ENCODE results near the gene HIF3A. TPM values are rescaled to one million over a fixed set of nuclear protein-coding genes. Genes with fewer than 3 reads are reported as not detected.

The HIF3A gene
- total RNA-seq, 1 experiment from 2014 or later: not detected

GRCh38 chr19:46306501-46306900 lies 9.7 kb downstream of the HIF3A start:
- Histone ChIP-seq H3K9me3 (ENCODE audit: low read length) (no peaks in the 10 kb centered on the region), H3K9ac (ENCODE audit: low read length) (no peak overlapping the region), H3K4me2 (ENCODE audit: low read length) (no peak overlapping the region), H3K4me1 (ENCODE audit: insufficient read depth, low read length) (no peaks in the 10 kb centered on the region), H2AFZ (ENCODE audit: low read length) (no peak overlapping the region), H3K36me3 (ENCODE audit: low read depth, low read length) (no peaks in the 10 kb centered on the region), H3K79me2 (ENCODE audit: low read length) (no peaks in the 10 kb centered on the region), H3K4me3 (ENCODE audit: low read length) (no peak overlapping the region), H4K20me1 (ENCODE audit: low read length) (no peaks in the 10 kb centered on the region), H3K27ac (ENCODE audit: low read length) (no peak overlapping the region), H3K27me3 (ENCODE audit: low read length) (no peaks in the 10 kb centered on the region), H3F3A (ENCODE audit: low read length, unreplicated experiment) (no peaks in the 10 kb centered on the region), H3K9me2 (replicated peaks; ENCODE audit: low read length) (no peaks in the 10 kb centered on the region)
- ChIA-PET CTCF (no interaction called here), POLR2A (ENCODE audit: unreplicated experiment) (no interaction called here)
- TF ChIP-seq EZH2phosphoT487 (IDR thresholded peaks at IDR 0.05; ENCODE audit: borderline replicate concordance, low read length): no peak
- no peak for TF ChIP-seq EZH2 (IDR thresholded peaks at IDR 0.05; ENCODE audit: low read length, unreplicated experiment)
- no peak for ATAC-seq
- DNase-seq: no peak
- intact Hi-C loops (cut with micrococcal nuclease): no loop called here
- no TSS peak for BruUV-seq (replicated peaks)

GRCh38 chr19:46308510-46308909 lies 11.7 kb downstream of the HIF3A start:
- no peaks in the 10 kb centered on the region for H3F3A ChIP-seq (ENCODE audit: low read length, unreplicated experiment)
- no peaks in the 10 kb centered on the region for H3K9me2 ChIP-seq (replicated peaks; ENCODE audit: low read length)
- no peaks in the 10 kb centered on the region for H3K79me2 ChIP-seq (ENCODE audit: low read length)
- intact Hi-C loops (cut with micrococcal nuclease): no loop called here
- ATAC-seq (no peak), DNase-seq (no peak)
- H4K20me1 ChIP-seq (ENCODE audit: low read length): no peaks in the 10 kb centered on the region
- POLR2A ChIA-PET (ENCODE audit: unreplicated experiment): no interaction called here
- no peaks in the 10 kb centered on the region for H3K4me1 ChIP-seq (ENCODE audit: insufficient read depth, low read length)
- no peaks in the 10 kb centered on the region for H3K36me3 ChIP-seq (ENCODE audit: low read depth, low read length)
- H3K27me3 ChIP-seq (ENCODE audit: low read length): no peaks in the 10 kb centered on the region
- no peaks in the 10 kb centered on the region for H3K9me3 ChIP-seq (ENCODE audit: low read length)
- no peak overlapping the region for H2AFZ ChIP-seq (ENCODE audit: low read length)
- no peak overlapping the region for H3K27ac ChIP-seq (ENCODE audit: low read length)
- no peak overlapping the region for H3K4me2 ChIP-seq (ENCODE audit: low read length)
- no TSS peak for BruUV-seq (replicated peaks)
- CTCF ChIA-PET: no interaction called here
- TF ChIP-seq EZH2phosphoT487 (IDR thresholded peaks at IDR 0.05; ENCODE audit: borderline replicate concordance, low read length) (no peak), CTCF (conservative IDR thresholded peaks at IDR 0.05; ENCODE audit: low read depth, low read length) (no peak), EZH2 (IDR thresholded peaks at IDR 0.05; ENCODE audit: low read length, unreplicated experiment) (no peak)
- H3K9ac ChIP-seq (ENCODE audit: low read length): no peak overlapping the region
- no peak overlapping the region for H3K4me3 ChIP-seq (ENCODE audit: low read length)

DNA sequence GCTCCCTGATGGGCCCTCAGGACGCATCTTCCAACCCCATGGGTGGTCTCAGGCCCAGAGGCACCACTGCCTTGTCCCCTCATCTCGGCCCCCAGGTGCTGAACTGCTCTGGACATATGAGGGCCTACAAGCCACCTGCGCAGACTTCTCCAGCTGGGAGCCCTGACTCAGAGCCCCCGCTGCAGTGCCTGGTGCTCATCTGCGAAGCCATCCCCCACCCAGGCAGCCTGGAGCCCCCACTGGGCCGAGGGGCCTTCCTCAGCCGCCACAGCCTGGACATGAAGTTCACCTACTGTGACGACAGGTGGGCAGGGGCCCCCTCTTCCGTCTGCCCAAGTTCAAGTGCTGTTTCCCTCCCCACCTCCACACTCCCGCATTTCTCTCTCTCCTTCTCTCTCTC lies 12.2 kb downstream of the HIF3A start:
- Histone ChIP-seq H3K4me3 (ENCODE audit: low read length) (no peak overlapping the region), H3K27me3 (ENCODE audit: low read length) (no peaks in the 10 kb centered on the region), H3K9me2 (replicated peaks; ENCODE audit: low read length) (no peaks in the 10 kb centered on the region), H3K9me3 (ENCODE audit: low read length) (no peaks in the 10 kb centered on the region), H3K79me2 (ENCODE audit: low read length) (no peaks in the 10 kb centered on the region), H3K4me2 (ENCODE audit: low read length) (no peak overlapping the region), H3K36me3 (ENCODE audit: low read depth, low read length) (no peaks in the 10 kb centered on the region), H3K27ac (ENCODE audit: low read length) (no peak overlapping the region), H3F3A (ENCODE audit: low read length, unreplicated experiment) (no peaks in the 10 kb centered on the region), H3K4me1 (ENCODE audit: insufficient read depth, low read length) (no peaks in the 10 kb centered on the region), H3K9ac (ENCODE audit: low read length) (no peak overlapping the region), H4K20me1 (ENCODE audit: low read length) (no peaks in the 10 kb centered on the region), H2AFZ (ENCODE audit: low read length) (no peak overlapping the region)
- BruUV-seq (replicated peaks): no TSS peak
- DNase-seq (no peak), ATAC-seq (no peak)
- TF ChIP-seq EZH2phosphoT487 (IDR thresholded peaks at IDR 0.05; ENCODE audit: borderline replicate concordance, low read length): no peak
- TF ChIP-seq CTCF (conservative IDR thresholded peaks at IDR 0.05; ENCODE audit: low read depth, low read length): no peak
- no peak for TF ChIP-seq EZH2 (IDR thresholded peaks at IDR 0.05; ENCODE audit: low read length, unreplicated experiment)
- ChIA-PET CTCF (no interaction called here), POLR2A (ENCODE audit: unreplicated experiment) (no interaction called here)
- intact Hi-C loops (cut with micrococcal nuclease): no loop called here
